PC-9 (cell line): ENCODE data around the gene KLF7.

ENCODE experiments used
- EZH2 ChIP-seq: fragments of 200-600 bp; sonication (generic); IDR thresholded peaks from 2 replicates; pipeline ENCODE4 v1.8.0; 2017; ENCODE audit warnings: antibody characterized with exemption, low read depth
- TF ChIP-seq, protein P1 (sequence below): fragments of 200-600 bp; sonication (generic); conservative IDR thresholded peaks from 2 replicates; pipeline ENCODE4 v1.6.1; 2017; ENCODE audit warnings: mixed run types, antibody characterized with exemption, mild to moderate bottlenecking, moderate library complexity

- TF ChIP-seq EZH2: no peak
- TF ChIP-seq, protein P1, sequence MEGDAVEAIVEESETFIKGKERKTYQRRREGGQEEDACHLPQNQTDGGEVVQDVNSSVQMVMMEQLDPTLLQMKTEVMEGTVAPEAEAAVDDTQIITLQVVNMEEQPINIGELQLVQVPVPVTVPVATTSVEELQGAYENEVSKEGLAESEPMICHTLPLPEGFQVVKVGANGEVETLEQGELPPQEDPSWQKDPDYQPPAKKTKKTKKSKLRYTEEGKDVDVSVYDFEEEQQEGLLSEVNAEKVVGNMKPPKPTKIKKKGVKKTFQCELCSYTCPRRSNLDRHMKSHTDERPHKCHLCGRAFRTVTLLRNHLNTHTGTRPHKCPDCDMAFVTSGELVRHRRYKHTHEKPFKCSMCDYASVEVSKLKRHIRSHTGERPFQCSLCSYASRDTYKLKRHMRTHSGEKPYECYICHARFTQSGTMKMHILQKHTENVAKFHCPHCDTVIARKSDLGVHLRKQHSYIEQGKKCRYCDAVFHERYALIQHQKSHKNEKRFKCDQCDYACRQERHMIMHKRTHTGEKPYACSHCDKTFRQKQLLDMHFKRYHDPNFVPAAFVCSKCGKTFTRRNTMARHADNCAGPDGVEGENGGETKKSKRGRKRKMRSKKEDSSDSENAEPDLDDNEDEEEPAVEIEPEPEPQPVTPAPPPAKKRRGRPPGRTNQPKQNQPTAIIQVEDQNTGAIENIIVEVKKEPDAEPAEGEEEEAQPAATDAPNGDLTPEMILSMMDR: no peak
These were observed 37.3 kb upstream of the KLF7 start for GRCh38 chr2:207203056-207203455.
